Left lung (tissue), 10 donors: Measurements from ENCODE around the gene CD82. TPM values are rescaled to one million over a fixed set of nuclear protein-coding genes. Genes with fewer than 3 reads are reported as not detected.

Experiments
- ATAC-seq: fragments of 200-7000 bp; cut with Tn5 transposase; one replicate; pipeline ENCODE4 v1.9.1; 2020; ENCODE audit warnings: moderate library complexity
- DNase-seq, 4 donors: peaks; one replicate each; pipeline ENCODE4 v3.0.0-alpha.2; 2013 to 2020
- H3K27ac ChIP-seq, 2 donors: fragments of 200-600 bp; sonication (generic) in 1 of 2; one replicate each; pipeline versions ENCODE4 v1.5.0 to v1.8.0; 2020 to 2021
- H3K27me3 ChIP-seq, 2 donors: fragments of 200-600 bp; sonication (generic) in 1 of 2; one replicate each; pipeline versions ENCODE4 v1.5.0 to v1.8.0; 2020 to 2021
- H3K36me3 ChIP-seq, 2 donors: fragments of 200-600 bp; sonication (generic) in 1 of 2; one replicate each; pipeline versions ENCODE4 v1.5.0 to v1.8.0; 2020 to 2021
- H3K4me1 ChIP-seq, 2 donors: fragments of 200-600 bp; one replicate each; pipeline ENCODE4 v1.8.0; 2021
- H3K4me3 ChIP-seq, 2 donors: fragments of 200-600 bp; sonication (generic) in 1 of 2; one replicate each; pipeline versions ENCODE4 v1.5.0 to v1.8.0; 2020 to 2021; ENCODE audit warnings: mild to moderate bottlenecking in 1 of 2
- H3K9me3 ChIP-seq, 2 donors: fragments of 200-600 bp; sonication (generic) in 1 of 2; one replicate each; pipeline versions ENCODE4 v1.5.0 to v1.8.0; 2020 to 2021
- CTCF ChIP-seq, 2 donors: fragments of 200-600 bp; sonication (generic) in 1 of 2; IDR thresholded peaks; one replicate each; pipeline versions ENCODE4 v1.5.0 to v1.8.0; 2021; ENCODE audit warnings: antibody characterized with exemption in 2 of 2
- intact Hi-C, 2 donors: fragments of 100-400 bp; cut with DNase I; formaldehyde crosslinking; loops; one replicate each; pipeline versions ENCODE4 v1.11.2 to v1.14.2; 2022
- polyA plus RNA-seq, 6 donors: library from polyadenylated mRNA; unstranded; fragments of 120-200 nt; gene quantifications; one replicate each; pipeline ENCODE4 v1.2.1, GENCODE V29; 2013; ENCODE audit not compliant: insufficient read length in 6 of 6
- total RNA-seq, 2 donors: library from RNA; stranded (reverse); fragmentation: NEBNext Ultra II Directional; extraction: Animal tissue kit (Norgen Biotek cat#: 25700); gene quantifications; one replicate each; pipeline ENCODE4 v1.2.1, GENCODE V29; 2021
- donor health status: DM: no; HTN: yes; CAD: no.
- donor health status: DM: no; HTN: no; CAD: no.

Gene CD82
- total and polyA plus RNA-seq, 8 donors, result 33.7 to 244 (median 54.6) TPM

- no peaks in the 10 kb centered on the region for H3K9me3 ChIP-seq
- H3K27me3 ChIP-seq, result no peaks in the 10 kb centered on the region
- DNase-seq, result no peak
- intact Hi-C loops, result no loop called here
- peak overlapping the region in 1 of 2 donors; percentile 53 for H3K27ac ChIP-seq
- no peak for ATAC-seq
- H3K36me3 ChIP-seq, result peaks cover 0 to 14% of the 10 kb centered on the region in 2 donors
- TF ChIP-seq CTCF (IDR thresholded peaks at IDR 0.05), result no peak
- H3K4me3 ChIP-seq, result no peak overlapping the region
- H3K4me1 ChIP-seq, result peaks cover 13 to 78% of the 10 kb centered on the region in 2 donors
These were observed 11.9 kb downstream of the CD82 start for GRCh38 chr11:44577231-44577830.

GRCh38 chr11:44578279-44578678, 12.8 kb downstream of the CD82 start:
- Histone ChIP-seq H3K36me3 (peaks cover 0 to 21% of the 10 kb centered on the region in 2 donors), H3K27me3 (no peaks in the 10 kb centered on the region), H3K9me3 (no peaks in the 10 kb centered on the region), H3K4me1 (peaks cover 13 to 69% of the 10 kb centered on the region in 2 donors), H3K27ac (peak overlapping the region in 1 of 2 donors; percentile 53), H3K4me3 (no peak overlapping the region)
- ATAC-seq, result no peak
- DNase-seq, result no peak
- intact Hi-C loops, result no loop called here
- no peak for TF ChIP-seq CTCF (IDR thresholded peaks at IDR 0.05)

GRCh38 chr11:44579302-44579761, 13.9 kb downstream of the CD82 start:
- Histone ChIP-seq H3K9me3 (no peaks in the 10 kb centered on the region), H3K27ac (peak overlapping the region in 1 of 2 donors; percentile 19), H3K4me1 (peaks cover 13 to 58% of the 10 kb centered on the region in 2 donors), H3K27me3 (no peaks in the 10 kb centered on the region), H3K36me3 (peaks cover 0 to 21% of the 10 kb centered on the region in 2 donors), H3K4me3 (no peak overlapping the region)
- ATAC-seq (no peak), DNase-seq (no peak)
- intact Hi-C loops, result no loop called here
- no peak for TF ChIP-seq CTCF (IDR thresholded peaks at IDR 0.05)

- peaks cover 0 to 30% of the 10 kb centered on the region in 2 donors for H3K36me3 ChIP-seq
These were observed 15.2 kb downstream of the CD82 start for GRCh38 chr11:44580701-44581100.

More at GRCh38 chr11:44580701-44581100, 15.2 kb downstream of the CD82 start:
- intact Hi-C loops, result no loop called here
- Histone ChIP-seq H3K4me3 (no peak overlapping the region), H3K27me3 (no peaks in the 10 kb centered on the region), H3K4me1 (peaks cover 6 to 44% of the 10 kb centered on the region in 2 donors), H3K9me3 (no peaks in the 10 kb centered on the region), H3K27ac (no peak overlapping the region)
- no peak for ATAC-seq
- no peak for TF ChIP-seq CTCF (IDR thresholded peaks at IDR 0.05)
- DNase-seq, result no peak
